Measurements from ENCODE around the gene RNASE4. TPM values are rescaled to one million over a fixed set of nuclear protein-coding genes. Genes with fewer than 3 reads are reported as not detected.

RNASE4 gene
- total and polyA plus RNA-seq, 10 of the 15 experiments (the other 5 are each of a cell fraction or from before 2014, with no cell fraction given), result 0.87 to 2.6 (median 1.3) TPM

- TF ChIP-seq ZBTB40 (IDR thresholded peaks at IDR 0.05; ENCODE audit: borderline replicate concordance) (peak; percentile 57), BMI1 (IDR thresholded peaks at IDR 0.05; ENCODE audit: borderline replicate concordance) (no peak), ATF7 (IDR thresholded peaks at IDR 0.05; ENCODE audit: low read depth) (peak; percentile 75), ELK1 (IDR thresholded peaks at IDR 0.05; ENCODE audit: low read depth, low read length) (no peak), BCL11A (IDR thresholded peaks at IDR 0.05; ENCODE audit: low read depth, low read length) (no peak), HCFC1 (IDR thresholded peaks at IDR 0.05; ENCODE audit: low read length) (peak; percentile 18; the same call in 1 of the 2 replicates), SMARCA5 (IDR thresholded peaks at IDR 0.05) (no peak), IRF4 (IDR thresholded peaks at IDR 0.05; ENCODE audit: low read depth, low read length) (peak; percentile 43; the same call in 1 of the 2 replicates), IKZF2 (IDR thresholded peaks at IDR 0.05) (peak; percentile 54 to 64), NFYB (IDR thresholded peaks at IDR 0.05; ENCODE audit: insufficient read depth, low read depth, low read length) (no peak), ZNF207 (IDR thresholded peaks at IDR 0.05; ENCODE audit: borderline replicate concordance) (no peak), CHD2 (IDR thresholded peaks at IDR 0.05; ENCODE audit: borderline replicate concordance, low read depth, low read length) (no peak), ESRRA (IDR thresholded peaks at IDR 0.05; ENCODE audit: low read length) (no peak)
- TF ChIP-seq, protein P1, sequence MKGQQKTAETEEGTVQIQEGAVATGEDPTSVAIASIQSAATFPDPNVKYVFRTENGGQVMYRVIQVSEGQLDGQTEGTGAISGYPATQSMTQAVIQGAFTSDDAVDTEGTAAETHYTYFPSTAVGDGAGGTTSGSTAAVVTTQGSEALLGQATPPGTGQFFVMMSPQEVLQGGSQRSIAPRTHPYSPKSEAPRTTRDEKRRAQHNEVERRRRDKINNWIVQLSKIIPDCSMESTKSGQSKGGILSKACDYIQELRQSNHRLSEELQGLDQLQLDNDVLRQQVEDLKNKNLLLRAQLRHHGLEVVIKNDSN (IDR thresholded peaks at IDR 0.05; ENCODE audit: borderline replicate concordance, extremely low read length, insufficient read depth, low read depth, low read length), result no peak
- TF ChIP-seq, protein P2, sequence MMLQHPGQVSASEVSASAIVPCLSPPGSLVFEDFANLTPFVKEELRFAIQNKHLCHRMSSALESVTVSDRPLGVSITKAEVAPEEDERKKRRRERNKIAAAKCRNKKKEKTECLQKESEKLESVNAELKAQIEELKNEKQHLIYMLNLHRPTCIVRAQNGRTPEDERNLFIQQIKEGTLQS (IDR thresholded peaks at IDR 0.05; ENCODE audit: borderline replicate concordance, extremely low read depth, low read depth, low read length), result no peak
Measured at GRCh38 chr14:20690848-20691640, 6.7 kb downstream of the RNASE4 start (continued).

Measured in GM12878 (cell line).